Right lobe of liver (tissue), 6 donors: ENCODE results near the gene FKBP1A. TPM values are rescaled to one million over a fixed set of nuclear protein-coding genes. Genes with fewer than 3 reads are reported as not detected.

Experiments used
- ATAC-seq, 4 donors: fragments of 200-7000 bp; cut with Tn5 transposase; one replicate each; pipeline ENCODE4 v1.9.1; 2020; ENCODE audit warnings: mild to moderate bottlenecking in 4 of 4, moderate library complexity in 4 of 4
- DNase-seq, 3 donors: peaks; one replicate each; pipeline ENCODE4 v3.0.0-alpha.2; 2020
- H3K27ac ChIP-seq, 3 donors: fragments of 200-600 bp; one replicate each; pipeline ENCODE4 v1.8.0; 2022
- H3K27me3 ChIP-seq, 2 donors: fragments of 200-600 bp; one replicate each; pipeline ENCODE4 v1.8.0; 2022
- H3K36me3 ChIP-seq, 4 donors: fragments of 200-600 bp; sonication (generic) in 1 of 4; one replicate each; pipeline versions ENCODE4 v1.5.1 to v1.8.0; 2017 to 2022; ENCODE audit warnings: control low read depth in 1 of 4
- H3K4me1 ChIP-seq, 4 donors: fragments of 200-600 bp; sonication (generic) in 1 of 4; one replicate each; pipeline versions ENCODE4 v1.5.1 to v1.8.0; 2017 to 2022; ENCODE audit warnings: control low read depth in 1 of 4
- H3K4me3 ChIP-seq, 3 donors: fragments of 200-600 bp; one replicate each; pipeline ENCODE4 v1.8.0; 2022
- H3K9me3 ChIP-seq, 4 donors: fragments of 200-600 bp; sonication (generic) in 1 of 4; one replicate each; pipeline versions ENCODE4 v1.5.1 to v1.8.0; 2017 to 2022; ENCODE audit warnings: control low read depth in 1 of 4
- CTCF ChIP-seq, 4 donors: fragments of 200-600 bp in 3 of 4; fragments of 450-650 bp in 1 of 4; IDR thresholded peaks; one replicate each; pipeline versions ENCODE4 v1.5.1 to v1.8.0; 2016 to 2022; ENCODE audit warnings: antibody characterized with exemption in 4 of 4, mild to moderate bottlenecking in 2 of 4
- POLR2A ChIP-seq: fragments of 450-650 bp; IDR thresholded peaks from one replicate; pipeline ENCODE4 v1.6.1; 2017; ENCODE audit warnings: antibody characterized with exemption, mild to moderate bottlenecking
- WGBS: methylation state at CpG from one replicate; pipeline ENCODE4 v1.1.6; 2018; ENCODE audit warnings: low coverage, low lambda C conversion rate; ENCODE audit not compliant: insufficient coverage; ENCODE audit errors: missing lambda C conversion rate; 5-methylcytosine and 5-hydroxymethylcytosine counted together
- intact Hi-C, 2 donors: fragments of 100-400 bp; cut with DNase I; formaldehyde crosslinking; loops; one replicate each; pipeline versions ENCODE4 v1.11.2 to v1.14.1; 2022
- total RNA-seq, 6 experiments: library from RNA; depleted of rRNA in 2 of 6; stranded (reverse); fragments of >200 nt in 2 of 6; fragmentation: NEBNext Ultra II Directional in 3 of 6; extraction: Animal tissue kit (Norgen Biotek cat#: 25700) in 3 of 6; gene quantifications; one replicate each; pipeline versions ENCODE4 v1.1.0 to v1.2.4, GENCODE V29; 2016 to 2023
- donor health status: DM: no; HTN: yes; CAD: no.
- donor health status: DM: no; HTN: no; CAD: no.
- donor health status: DM: no; HTN: no; CAD: no.
- donor health status: DM: no; HTN: yes; CAD: no.
- donor health status: DM: no; HTN: yes; CAD: no.

FKBP1A gene
- total RNA-seq, 6 experiments from 2014 or later = 56.9 to 86.9 (median 63.4) TPM

GRCh38 chr20:1396702-1397101, 3.8 kb upstream of the FKBP1A start:
- ATAC-seq (no peak), DNase-seq (no peak)
- intact Hi-C loops = no loop called here
- no peaks in the 10 kb centered on the region for H3K27me3 ChIP-seq
- 88% methylated on average over 2 of the region's 4 CpGs for WGBS
- H3K4me3 ChIP-seq = no peak overlapping the region
- no peak for TF ChIP-seq POLR2A
- no peak for TF ChIP-seq CTCF (IDR thresholded peaks at IDR 0.05)
- H3K27ac ChIP-seq = no peak overlapping the region
- H3K4me1 ChIP-seq = peaks cover 0 to 36% (median 10%) of the 10 kb centered on the region in 4 donors
- no peaks in the 10 kb centered on the region for H3K9me3 ChIP-seq
- H3K36me3 ChIP-seq = no peaks in the 10 kb centered on the region

DNA sequence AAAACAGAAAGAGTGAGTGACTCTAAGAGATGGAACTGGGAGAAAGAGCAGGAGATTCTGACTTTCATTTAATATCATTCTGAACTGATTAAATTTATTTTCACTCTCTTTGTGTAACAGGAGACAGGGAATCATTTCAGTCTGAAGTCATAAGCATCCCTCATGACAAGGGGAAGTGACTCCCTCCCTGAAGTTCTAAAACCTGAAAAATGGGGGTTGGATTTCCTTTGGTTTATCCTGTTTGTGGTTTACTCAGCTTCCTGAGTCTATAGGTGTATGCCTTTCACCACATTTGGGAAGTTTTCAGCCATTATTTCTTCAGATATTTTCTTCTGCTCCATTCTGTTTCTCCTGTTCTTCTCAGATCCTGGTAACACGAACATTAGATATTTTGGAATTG, 3.4 kb upstream of the FKBP1A start:
- H3K27ac ChIP-seq = no peak overlapping the region
- H3K9me3 ChIP-seq = no peaks in the 10 kb centered on the region
- DNase-seq (no peak), ATAC-seq (no peak)
- no peaks in the 10 kb centered on the region for H3K36me3 ChIP-seq
- no peaks in the 10 kb centered on the region for H3K27me3 ChIP-seq
- TF ChIP-seq POLR2A = no peak
- no peak for TF ChIP-seq CTCF (IDR thresholded peaks at IDR 0.05)
- 50% methylated on average over 1 of the region's 1 CpG for WGBS
- peaks cover 0 to 37% (median 10%) of the 10 kb centered on the region in 4 donors for H3K4me1 ChIP-seq
- no peak overlapping the region for H3K4me3 ChIP-seq
- intact Hi-C loops = no loop called here

- no peak overlapping the region for H3K4me3 ChIP-seq
- no peak for TF ChIP-seq POLR2A
- TF ChIP-seq CTCF (IDR thresholded peaks at IDR 0.05) = no peak
- intact Hi-C loops = loop anchor here in 1 of 2 donors (5.0 kb wide), 1 partner anchor 67 kb away; the partner anchor contains the start of gene SDCBP2
These were observed 1.8 kb upstream of the FKBP1A start for GRCh38 chr20:1394686-1395085.

DNA sequence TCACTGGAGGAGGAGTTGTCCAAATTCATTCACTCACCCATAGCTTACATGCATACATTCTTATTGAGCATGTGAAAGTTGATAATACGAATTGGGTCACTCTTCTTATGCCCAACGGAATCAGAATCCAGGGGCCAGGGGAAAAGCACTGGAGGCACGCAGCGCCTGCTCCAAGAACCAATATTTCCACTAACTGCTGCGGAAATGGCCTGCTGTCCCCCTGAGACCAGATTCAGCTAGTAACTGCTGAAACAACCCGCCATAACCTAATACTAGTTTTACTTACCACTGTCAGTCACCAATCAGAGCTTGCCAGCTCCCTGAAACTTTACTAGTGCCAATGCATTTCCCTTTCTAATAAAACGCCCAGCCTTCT, 641 bp upstream of the FKBP1A start:
- peak overlapping the region; percentile 78 to 87 (median 79) for H3K4me3 ChIP-seq
- H3K27me3 ChIP-seq = no peaks in the 10 kb centered on the region
- H3K27ac ChIP-seq = peak overlapping the region in 2 of 3 donors; percentile 69 to 77
- TF ChIP-seq CTCF (IDR thresholded peaks at IDR 0.05) (no peak), POLR2A (no peak)
- intact Hi-C loops = loop anchor here in 1 of 2 donors (5.0 kb wide), 1 partner anchor 66 kb away; the partner anchor contains the start of gene SDCBP2
- DNase-seq (no peak), ATAC-seq (no peak)
- no peaks in the 10 kb centered on the region for H3K9me3 ChIP-seq
- no peaks in the 10 kb centered on the region for H3K36me3 ChIP-seq
- 38% methylated on average over 6 of the region's 7 CpGs for WGBS
- H3K4me1 ChIP-seq = peaks cover 0 to 42% (median 9%) of the 10 kb centered on the region in 4 donors

More at GRCh38 chr20:1394686-1395085, 1.8 kb upstream of the FKBP1A start:
- H3K36me3 ChIP-seq = no peaks in the 10 kb centered on the region
- H3K4me1 ChIP-seq = peaks cover 0 to 35% (median 12%) of the 10 kb centered on the region in 4 donors
- H3K27me3 ChIP-seq = no peaks in the 10 kb centered on the region
- ATAC-seq (no peak), DNase-seq (no peak)
- H3K27ac ChIP-seq = no peak overlapping the region
- 50% methylated on average over 2 of the region's 2 CpGs for WGBS
- no peaks in the 10 kb centered on the region for H3K9me3 ChIP-seq

GRCh38 chr20:1392443-1392692, 486 bp downstream of the FKBP1A start:
- Histone ChIP-seq H3K4me3 (peak overlapping the region; percentile 78 to 87 (median 79)), H3K36me3 (no peaks in the 10 kb centered on the region), H3K9me3 (no peaks in the 10 kb centered on the region), H3K4me1 (peaks cover 0 to 42% (median 11%) of the 10 kb centered on the region in 4 donors), H3K27ac (peak overlapping the region; percentile 64 to 77 (median 69)), H3K27me3 (no peaks in the 10 kb centered on the region)
- no peak for DNase-seq
- intact Hi-C loops = loop anchor here in 1 of 2 donors (5.0 kb wide), 1 partner anchor 65 kb away; the partner anchor contains the start of gene SDCBP2
- peak; percentile 14 to 41 (median 24) for ATAC-seq
- TF ChIP-seq POLR2A = no peak
- no peak for TF ChIP-seq CTCF (IDR thresholded peaks at IDR 0.05)
- no CpG with 5 or more reads among the region's 13 CpGs for WGBS
